Bronchial epithelial cell (primary cell): Measurements from ENCODE around the gene TRAPPC2L. TPM values are rescaled to one million over a fixed set of nuclear protein-coding genes. Genes with fewer than 3 reads are reported as not detected.

Source experiments
- DNase-seq: peaks from one replicate; pipeline ENCODE4 v3.0.0-alpha.2; 2010; ENCODE audit warnings: low read depth
- FAIRE-seq: peaks from 2 replicates; lab custom pipeline; 2011; peaks lifted over from hg19 to GRCh38; lab: Jason Lieb, UNC
- H3K27me3 ChIP-seq: 2 replicates; pipeline ENCODE4 v1.5.1; 2011; ENCODE audit warnings: low read length; ENCODE audit not compliant: control insufficient read depth, insufficient read depth
- H3K36me3 ChIP-seq: 2 replicates; pipeline ENCODE4 v1.5.1; 2011; ENCODE audit warnings: low read length; ENCODE audit not compliant: control insufficient read depth, insufficient read depth
- H3K4me3 ChIP-seq: 2 replicates; pipeline ENCODE4 v1.5.1; 2011; ENCODE audit warnings: mild to moderate bottlenecking, low read depth, low read length, control low read depth
- CTCF ChIP-seq: IDR thresholded peaks from 2 replicates; pipeline ENCODE4 v1.5.1; 2011; ENCODE audit warnings: mild to moderate bottlenecking, moderate library complexity, low read length, control low read depth, inconsistent platforms; ENCODE audit not compliant: insufficient read depth, severe bottlenecking
- total RNA-seq: library from RNA; depleted of rRNA; stranded (reverse); fragments of >200 nt; gene quantifications from 2 replicates; pipeline ENCODE4 v1.2.1, GENCODE V29; 2014

The TRAPPC2L gene
- total RNA-seq, 1 donor from 2014 or later: 65.0 TPM

DNA sequence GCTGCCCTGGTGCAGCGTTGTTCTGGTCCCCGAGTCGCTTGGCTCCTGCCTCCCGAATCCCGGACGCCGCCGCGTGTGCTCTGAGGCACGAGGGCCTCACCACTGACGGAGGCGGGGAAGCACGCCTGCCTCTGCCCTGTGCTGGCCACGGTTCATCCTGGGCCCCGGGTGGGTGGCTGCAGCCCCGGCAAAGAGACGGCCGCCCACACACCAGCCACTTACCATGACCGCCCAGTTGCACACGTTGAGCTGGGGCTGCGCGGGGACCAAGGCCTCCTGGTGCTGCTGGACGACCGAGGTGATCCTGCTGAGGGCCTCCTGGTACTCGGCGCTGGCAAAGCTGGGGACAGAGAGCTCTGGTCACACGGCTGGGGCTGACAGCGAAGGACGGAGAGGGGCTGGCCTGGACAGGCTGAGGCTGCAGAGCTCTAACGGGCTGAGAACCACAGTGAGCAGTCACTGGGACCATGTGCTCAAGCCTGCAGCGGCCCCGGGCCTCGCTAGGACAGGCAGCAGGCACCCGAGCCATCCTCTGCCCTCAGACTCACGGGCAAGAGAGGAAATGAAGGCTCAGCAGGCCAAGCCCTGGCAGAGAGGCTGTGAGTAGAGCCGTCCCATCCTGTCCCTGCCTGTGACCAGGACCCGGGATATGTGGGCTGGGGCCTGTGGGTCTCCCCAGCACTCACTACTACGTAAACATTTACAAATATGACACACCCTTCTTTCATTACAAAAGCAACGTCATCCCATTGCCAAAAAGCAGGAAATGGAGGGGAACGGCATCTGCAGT, 38.9 kb upstream of the TRAPPC2L start:
- peak; percentile 52 for DNase-seq
- no peak overlapping the region for H3K4me3 ChIP-seq
- H3K27me3 ChIP-seq: no peaks in the 10 kb centered on the region
- FAIRE-seq: no peak
- H3K36me3 ChIP-seq: peaks cover 7% of the 10 kb centered on the region
- no peak for TF ChIP-seq CTCF

DNA sequence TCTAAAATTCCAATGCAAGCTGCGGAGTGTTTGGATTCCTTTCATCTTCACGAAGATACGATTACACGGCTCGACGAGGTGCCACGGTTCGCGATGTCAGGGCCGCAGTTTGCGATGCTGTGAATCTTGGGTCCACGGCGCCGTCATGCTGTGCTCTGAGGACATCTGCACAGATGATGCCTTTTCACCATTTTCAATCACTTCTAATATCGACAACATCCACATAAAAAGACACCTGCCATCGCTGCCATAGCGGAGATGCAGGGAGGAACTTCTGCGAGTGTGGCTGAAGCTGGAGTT, 38.4 kb upstream of the TRAPPC2L start:
- DNase-seq: no peak

GRCh38 chr16:88819126-88819525, 37.8 kb upstream of the TRAPPC2L start:
- no peak for TF ChIP-seq CTCF
- Histone ChIP-seq H3K36me3 (peaks cover 8% of the 10 kb centered on the region), H3K27me3 (no peaks in the 10 kb centered on the region), H3K4me3 (no peak overlapping the region)
- DNase-seq: no peak
- no peak for FAIRE-seq

More for the DNA sequence above, 38.4 kb upstream of the TRAPPC2L start:
- no peaks in the 10 kb centered on the region for H3K27me3 ChIP-seq
- peaks cover 7% of the 10 kb centered on the region for H3K36me3 ChIP-seq
- TF ChIP-seq CTCF: no peak
- H3K4me3 ChIP-seq: no peak overlapping the region
- FAIRE-seq: no peak

- peaks cover 12% of the 10 kb centered on the region for H3K36me3 ChIP-seq
- H3K27me3 ChIP-seq: no peaks in the 10 kb centered on the region
- FAIRE-seq (no peak), DNase-seq (no peak)
- H3K4me3 ChIP-seq: no peak overlapping the region
- no peak for TF ChIP-seq CTCF
These were observed 36.4 kb upstream of the TRAPPC2L start for GRCh38 chr16:88820385-88821025.

- TF ChIP-seq CTCF: no peak
- FAIRE-seq: no peak
- Histone ChIP-seq H3K27me3 (no peaks in the 10 kb centered on the region), H3K36me3 (peaks cover 12% of the 10 kb centered on the region), H3K4me3 (no peak overlapping the region)
- no peak for DNase-seq
These were observed 35.6 kb upstream of the TRAPPC2L start for GRCh38 chr16:88821168-88821850.
